ENCODE results near the gene CACNA2D3.

CACNA2D3 gene

GRCh38 chr3:54950391-54951003 lies 828.1 kb downstream of the CACNA2D3 start:
- Mint-ChIP-seq H3K4me3 (no peak overlapping the region), H3K36me3 (no peaks in the 10 kb centered on the region), H3K4me1 (ENCODE audit: low read depth) (no peaks in the 10 kb centered on the region), H3K27ac (no peak overlapping the region), H3K27me3 (peaks cover 4% of the 10 kb centered on the region), H3K9me3 (ENCODE audit: low read depth) (no peaks in the 10 kb centered on the region)

- Mint-ChIP-seq H3K9me3 (ENCODE audit: low read depth) (no peaks in the 10 kb centered on the region), H3K27me3 (peaks cover 2% of the 10 kb centered on the region), H3K36me3 (no peaks in the 10 kb centered on the region), H3K4me3 (no peak overlapping the region), H3K4me1 (ENCODE audit: low read depth) (no peaks in the 10 kb centered on the region), H3K27ac (no peak overlapping the region)
These were observed 829.1 kb downstream of the CACNA2D3 start for GRCh38 chr3:54951405-54951804.

- Mint-ChIP-seq H3K9me3 (ENCODE audit: low read depth) (no peaks in the 10 kb centered on the region), H3K4me3 (no peak overlapping the region), H3K27ac (no peak overlapping the region)
These were observed 831.7 kb downstream of the CACNA2D3 start for GRCh38 chr3:54954022-54954421.

GRCh38 chr3:54954521-54954920 lies 832.2 kb downstream of the CACNA2D3 start:
- H3K4me1 Mint-ChIP-seq (ENCODE audit: low read depth): no peaks in the 10 kb centered on the region
- no peaks in the 10 kb centered on the region for H3K36me3 Mint-ChIP-seq
- no peak overlapping the region for H3K27ac Mint-ChIP-seq
- H3K4me3 Mint-ChIP-seq: no peak overlapping the region
- no peaks in the 10 kb centered on the region for H3K27me3 Mint-ChIP-seq
- H3K9me3 Mint-ChIP-seq (ENCODE audit: low read depth): no peaks in the 10 kb centered on the region

More at GRCh38 chr3:54954022-54954421, 831.7 kb downstream of the CACNA2D3 start:
- Mint-ChIP-seq H3K27me3 (no peaks in the 10 kb centered on the region), H3K4me1 (ENCODE audit: low read depth) (no peaks in the 10 kb centered on the region), H3K36me3 (no peaks in the 10 kb centered on the region)

GRCh38 chr3:54955496-54955895 lies 833.1 kb downstream of the CACNA2D3 start:
- Mint-ChIP-seq H3K27me3 (no peaks in the 10 kb centered on the region), H3K9me3 (ENCODE audit: low read depth) (no peaks in the 10 kb centered on the region), H3K27ac (no peak overlapping the region)

GRCh38 chr3:54955941-54956340 lies 833.6 kb downstream of the CACNA2D3 start:
- no peaks in the 10 kb centered on the region for H3K4me1 Mint-ChIP-seq (ENCODE audit: low read depth)
- no peaks in the 10 kb centered on the region for H3K36me3 Mint-ChIP-seq
- no peak overlapping the region for H3K27ac Mint-ChIP-seq
- no peaks in the 10 kb centered on the region for H3K27me3 Mint-ChIP-seq
- no peaks in the 10 kb centered on the region for H3K9me3 Mint-ChIP-seq (ENCODE audit: low read depth)
- no peak overlapping the region for H3K4me3 Mint-ChIP-seq

More at GRCh38 chr3:54955496-54955895, 833.1 kb downstream of the CACNA2D3 start:
- H3K4me1 Mint-ChIP-seq (ENCODE audit: low read depth): no peaks in the 10 kb centered on the region
- no peaks in the 10 kb centered on the region for H3K36me3 Mint-ChIP-seq
- no peak overlapping the region for H3K4me3 Mint-ChIP-seq

GRCh38 chr3:54957711-54958110 lies 835.4 kb downstream of the CACNA2D3 start:
- no peaks in the 10 kb centered on the region for H3K36me3 Mint-ChIP-seq
- no peaks in the 10 kb centered on the region for H3K27me3 Mint-ChIP-seq
- no peak overlapping the region for H3K4me3 Mint-ChIP-seq
- H3K27ac Mint-ChIP-seq: no peak overlapping the region
- H3K4me1 Mint-ChIP-seq (ENCODE audit: low read depth): no peaks in the 10 kb centered on the region
- no peaks in the 10 kb centered on the region for H3K9me3 Mint-ChIP-seq (ENCODE audit: low read depth)

GRCh38 chr3:54960082-54960481 lies 837.7 kb downstream of the CACNA2D3 start:
- H3K4me1 Mint-ChIP-seq (ENCODE audit: low read depth): no peaks in the 10 kb centered on the region
- H3K27me3 Mint-ChIP-seq: no peaks in the 10 kb centered on the region
- no peaks in the 10 kb centered on the region for H3K9me3 Mint-ChIP-seq (ENCODE audit: low read depth)
- H3K4me3 Mint-ChIP-seq: no peak overlapping the region
- no peaks in the 10 kb centered on the region for H3K36me3 Mint-ChIP-seq
- no peak overlapping the region for H3K27ac Mint-ChIP-seq

GRCh38 chr3:54960701-54961100 lies 838.3 kb downstream of the CACNA2D3 start:
- H3K27me3 Mint-ChIP-seq: no peaks in the 10 kb centered on the region
- no peak overlapping the region for H3K27ac Mint-ChIP-seq
- no peaks in the 10 kb centered on the region for H3K4me1 Mint-ChIP-seq (ENCODE audit: low read depth)
- no peak overlapping the region for H3K4me3 Mint-ChIP-seq
- H3K36me3 Mint-ChIP-seq: no peaks in the 10 kb centered on the region
- H3K9me3 Mint-ChIP-seq (ENCODE audit: low read depth): no peaks in the 10 kb centered on the region

GRCh38 chr3:54962200-54962599 lies 839.8 kb downstream of the CACNA2D3 start:
- H3K9me3 Mint-ChIP-seq (ENCODE audit: low read depth): no peaks in the 10 kb centered on the region
- H3K36me3 Mint-ChIP-seq: no peaks in the 10 kb centered on the region
- H3K27me3 Mint-ChIP-seq: no peaks in the 10 kb centered on the region
- H3K27ac Mint-ChIP-seq: no peak overlapping the region
- no peaks in the 10 kb centered on the region for H3K4me1 Mint-ChIP-seq (ENCODE audit: low read depth)
- no peak overlapping the region for H3K4me3 Mint-ChIP-seq

- Mint-ChIP-seq H3K9me3 (ENCODE audit: low read depth) (no peaks in the 10 kb centered on the region), H3K4me3 (no peak overlapping the region)
These were observed 841.3 kb downstream of the CACNA2D3 start for GRCh38 chr3:54963641-54964040.

GRCh38 chr3:54964081-54964480 lies 841.7 kb downstream of the CACNA2D3 start:
- no peak overlapping the region for H3K27ac Mint-ChIP-seq
- H3K4me1 Mint-ChIP-seq (ENCODE audit: low read depth): no peaks in the 10 kb centered on the region
- no peaks in the 10 kb centered on the region for H3K27me3 Mint-ChIP-seq
- H3K9me3 Mint-ChIP-seq (ENCODE audit: low read depth): no peaks in the 10 kb centered on the region
- H3K4me3 Mint-ChIP-seq: no peak overlapping the region
- H3K36me3 Mint-ChIP-seq: no peaks in the 10 kb centered on the region

More at GRCh38 chr3:54963641-54964040, 841.3 kb downstream of the CACNA2D3 start:
- no peaks in the 10 kb centered on the region for H3K27me3 Mint-ChIP-seq
- H3K4me1 Mint-ChIP-seq (ENCODE audit: low read depth): no peaks in the 10 kb centered on the region
- no peak overlapping the region for H3K27ac Mint-ChIP-seq
- H3K36me3 Mint-ChIP-seq: no peaks in the 10 kb centered on the region

GRCh38 chr3:54965746-54966145 lies 843.4 kb downstream of the CACNA2D3 start:
- peaks cover 2% of the 10 kb centered on the region for H3K27me3 Mint-ChIP-seq
- no peak overlapping the region for H3K27ac Mint-ChIP-seq
- H3K4me1 Mint-ChIP-seq (ENCODE audit: low read depth): no peaks in the 10 kb centered on the region
- H3K36me3 Mint-ChIP-seq: no peaks in the 10 kb centered on the region
- H3K9me3 Mint-ChIP-seq (ENCODE audit: low read depth): peaks cover 3% of the 10 kb centered on the region
- H3K4me3 Mint-ChIP-seq: no peak overlapping the region

GRCh38 chr3:54966979-54967378 lies 844.6 kb downstream of the CACNA2D3 start:
- no peaks in the 10 kb centered on the region for H3K36me3 Mint-ChIP-seq
- no peak overlapping the region for H3K4me3 Mint-ChIP-seq
- no peaks in the 10 kb centered on the region for H3K4me1 Mint-ChIP-seq (ENCODE audit: low read depth)
- peaks cover 4% of the 10 kb centered on the region for H3K9me3 Mint-ChIP-seq (ENCODE audit: low read depth)
- no peak overlapping the region for H3K27ac Mint-ChIP-seq
- peaks cover 3% of the 10 kb centered on the region for H3K27me3 Mint-ChIP-seq

- no peaks in the 10 kb centered on the region for H3K36me3 Mint-ChIP-seq
- peaks cover 4% of the 10 kb centered on the region for H3K9me3 Mint-ChIP-seq (ENCODE audit: low read depth)
- peaks cover 3% of the 10 kb centered on the region for H3K27me3 Mint-ChIP-seq
- H3K4me3 Mint-ChIP-seq: no peak overlapping the region
- no peak overlapping the region for H3K27ac Mint-ChIP-seq
- no peaks in the 10 kb centered on the region for H3K4me1 Mint-ChIP-seq (ENCODE audit: low read depth)
These were observed 845.4 kb downstream of the CACNA2D3 start for GRCh38 chr3:54967731-54968161.

GRCh38 chr3:54968546-54969172 lies 846.3 kb downstream of the CACNA2D3 start:
- Mint-ChIP-seq H3K4me1 (ENCODE audit: low read depth) (no peaks in the 10 kb centered on the region), H3K27ac (no peak overlapping the region), H3K27me3 (peaks cover 3% of the 10 kb centered on the region), H3K4me3 (no peak overlapping the region), H3K36me3 (no peaks in the 10 kb centered on the region), H3K9me3 (ENCODE audit: low read depth) (peaks cover 4% of the 10 kb centered on the region)
